Glutamatergic neuron (in vitro differentiated cells): ENCODE results near the gene COPS9. TPM values are rescaled to one million over a fixed set of nuclear protein-coding genes. Genes with fewer than 3 reads are reported as not detected.

ENCODE experiments used
- DNase-seq: peaks from one replicate; pipeline ENCODE4 v3.0.0; 2022
- H3K27ac Mint-ChIP-seq: one replicate; pipeline ENCODE4 v1.8.0; 2020; ENCODE audit warnings: mild to moderate bottlenecking, mixed read lengths, inconsistent platforms; ENCODE audit not compliant: unreplicated experiment
- H3K27me3 Mint-ChIP-seq: one replicate; pipeline ENCODE4 v1.8.0; 2020; ENCODE audit warnings: mild to moderate bottlenecking, moderate library complexity, mixed read lengths, inconsistent platforms; ENCODE audit not compliant: unreplicated experiment
- H3K36me3 Mint-ChIP-seq: one replicate; pipeline ENCODE4 v1.8.0; 2020; ENCODE audit warnings: mild to moderate bottlenecking, mixed read lengths, inconsistent platforms; ENCODE audit not compliant: unreplicated experiment
- H3K4me1 Mint-ChIP-seq: one replicate; pipeline ENCODE4 v1.8.0; 2020; ENCODE audit warnings: mild to moderate bottlenecking, low read depth, mixed read lengths, inconsistent platforms; ENCODE audit not compliant: unreplicated experiment
- H3K4me3 Mint-ChIP-seq: one replicate; pipeline ENCODE4 v1.8.0; 2020; ENCODE audit warnings: mild to moderate bottlenecking, mixed read lengths, inconsistent platforms; ENCODE audit not compliant: unreplicated experiment
- H3K9me3 Mint-ChIP-seq: one replicate; pipeline ENCODE4 v1.8.0; 2020; ENCODE audit warnings: mild to moderate bottlenecking, moderate library complexity, mixed read lengths, inconsistent platforms; ENCODE audit not compliant: unreplicated experiment
- CTCF ChIP-seq: fragments of 200-600 bp; sonication (generic); IDR thresholded peaks from one replicate; pipeline ENCODE4 v1.5.0; 2021; ENCODE audit not compliant: partially characterized antibody, unreplicated experiment
- total RNA-seq: library from RNA; stranded (reverse); fragmentation: NEBNext Ultra II Directional; extraction: Animal tissue kit (Norgen Biotek cat#: 25700); gene quantifications from one replicate; pipeline ENCODE4 v1.2.1, GENCODE V29; 2021; ENCODE audit not compliant: unreplicated experiment

COPS9 gene
- total RNA-seq, 1 donor from 2014 or later = 121 TPM

- Mint-ChIP-seq H3K27me3 (peaks cover 12% of the 10 kb centered on the region), H3K9me3 (peaks cover 10% of the 10 kb centered on the region), H3K4me3 (no peak overlapping the region), H3K27ac (peak overlapping the region; percentile 22), H3K4me1 (peaks cover 16% of the 10 kb centered on the region), H3K36me3 (peaks cover 17% of the 10 kb centered on the region)
- no peak for TF ChIP-seq CTCF
- DNase-seq = no peak
Measured at GRCh38 chr2:240182476-240182875, 46.4 kb upstream of the COPS9 start.

GRCh38 chr2:240182001-240182400 lies 45.9 kb upstream of the COPS9 start:
- no peak for TF ChIP-seq CTCF
- H3K27ac Mint-ChIP-seq = no peak overlapping the region
- peaks cover 10% of the 10 kb centered on the region for H3K9me3 Mint-ChIP-seq
- peaks cover 12% of the 10 kb centered on the region for H3K27me3 Mint-ChIP-seq
- no peak for DNase-seq
- peaks cover 15% of the 10 kb centered on the region for H3K36me3 Mint-ChIP-seq
- peaks cover 16% of the 10 kb centered on the region for H3K4me1 Mint-ChIP-seq
- no peak overlapping the region for H3K4me3 Mint-ChIP-seq

GRCh38 chr2:240179941-240180666 lies 44.0 kb upstream of the COPS9 start:
- no peak for DNase-seq
- peaks cover 3% of the 10 kb centered on the region for H3K36me3 Mint-ChIP-seq

GRCh38 chr2:240179186-240179815 lies 43.2 kb upstream of the COPS9 start:
- Mint-ChIP-seq H3K36me3 (peaks cover 3% of the 10 kb centered on the region), H3K4me3 (no peak overlapping the region), H3K27me3 (peaks cover 12% of the 10 kb centered on the region), H3K4me1 (peaks cover 27% of the 10 kb centered on the region), H3K9me3 (peaks cover 8% of the 10 kb centered on the region), H3K27ac (no peak overlapping the region)
- DNase-seq = no peak
- TF ChIP-seq CTCF = no peak

More at GRCh38 chr2:240179941-240180666, 44.0 kb upstream of the COPS9 start:
- H3K27me3 Mint-ChIP-seq = peaks cover 10% of the 10 kb centered on the region
- peaks cover 21% of the 10 kb centered on the region for H3K4me1 Mint-ChIP-seq
- peaks cover 6% of the 10 kb centered on the region for H3K9me3 Mint-ChIP-seq
- H3K27ac Mint-ChIP-seq = no peak overlapping the region
- H3K4me3 Mint-ChIP-seq = no peak overlapping the region
- TF ChIP-seq CTCF = no peak

- no peak for TF ChIP-seq CTCF
- Mint-ChIP-seq H3K27ac (no peak overlapping the region), H3K36me3 (peaks cover 3% of the 10 kb centered on the region), H3K9me3 (peaks cover 11% of the 10 kb centered on the region), H3K27me3 (peaks cover 14% of the 10 kb centered on the region), H3K4me1 (peaks cover 31% of the 10 kb centered on the region), H3K4me3 (no peak overlapping the region)
- DNase-seq = no peak
Measured at GRCh38 chr2:240178564-240178963, 42.5 kb upstream of the COPS9 start.
